AG10803 (cell line): Measurements from ENCODE around the gene DHRSX.

Source experiments
- DNase-seq: peaks from one replicate; pipeline ENCODE4 v3.0.0; 2010; ENCODE audit warnings: low read depth
- H3K4me3 ChIP-seq: 2 replicates; pipeline ENCODE4 v1.5.1; 2011; ENCODE audit warnings: mild to moderate bottlenecking, low read length, control low read depth
- TF ChIP-seq, protein P1 (sequence below): conservative IDR thresholded peaks from 2 replicates; pipeline ENCODE4 v1.5.1; 2011; ENCODE audit warnings: mild to moderate bottlenecking, low read length, control low read depth, inconsistent platforms

The DHRSX gene

DNA sequence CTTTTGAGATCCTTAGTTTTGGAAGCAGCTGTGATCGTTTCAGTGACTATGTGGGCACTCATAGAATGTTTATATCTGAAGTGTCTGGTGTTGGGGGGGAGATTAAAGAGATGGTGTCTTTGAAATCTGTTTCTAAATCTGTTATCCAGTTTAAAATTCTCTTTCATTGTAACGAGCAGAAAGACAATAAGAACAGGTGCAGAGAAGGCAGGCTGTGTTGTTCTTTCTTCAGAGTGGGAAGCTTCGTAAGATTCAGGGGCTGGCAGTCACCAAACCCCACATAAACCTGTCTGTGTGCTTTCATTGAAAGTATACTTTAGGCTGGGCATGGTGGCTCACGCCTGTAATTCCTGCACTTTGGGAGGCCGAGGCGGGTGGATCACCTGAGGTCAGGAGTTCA, 16.3 kb upstream of the DHRSX start:
- no peak overlapping the region for H3K4me3 ChIP-seq
- TF ChIP-seq, protein P1, sequence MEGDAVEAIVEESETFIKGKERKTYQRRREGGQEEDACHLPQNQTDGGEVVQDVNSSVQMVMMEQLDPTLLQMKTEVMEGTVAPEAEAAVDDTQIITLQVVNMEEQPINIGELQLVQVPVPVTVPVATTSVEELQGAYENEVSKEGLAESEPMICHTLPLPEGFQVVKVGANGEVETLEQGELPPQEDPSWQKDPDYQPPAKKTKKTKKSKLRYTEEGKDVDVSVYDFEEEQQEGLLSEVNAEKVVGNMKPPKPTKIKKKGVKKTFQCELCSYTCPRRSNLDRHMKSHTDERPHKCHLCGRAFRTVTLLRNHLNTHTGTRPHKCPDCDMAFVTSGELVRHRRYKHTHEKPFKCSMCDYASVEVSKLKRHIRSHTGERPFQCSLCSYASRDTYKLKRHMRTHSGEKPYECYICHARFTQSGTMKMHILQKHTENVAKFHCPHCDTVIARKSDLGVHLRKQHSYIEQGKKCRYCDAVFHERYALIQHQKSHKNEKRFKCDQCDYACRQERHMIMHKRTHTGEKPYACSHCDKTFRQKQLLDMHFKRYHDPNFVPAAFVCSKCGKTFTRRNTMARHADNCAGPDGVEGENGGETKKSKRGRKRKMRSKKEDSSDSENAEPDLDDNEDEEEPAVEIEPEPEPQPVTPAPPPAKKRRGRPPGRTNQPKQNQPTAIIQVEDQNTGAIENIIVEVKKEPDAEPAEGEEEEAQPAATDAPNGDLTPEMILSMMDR, result no peak
- no peak for DNase-seq

DNA sequence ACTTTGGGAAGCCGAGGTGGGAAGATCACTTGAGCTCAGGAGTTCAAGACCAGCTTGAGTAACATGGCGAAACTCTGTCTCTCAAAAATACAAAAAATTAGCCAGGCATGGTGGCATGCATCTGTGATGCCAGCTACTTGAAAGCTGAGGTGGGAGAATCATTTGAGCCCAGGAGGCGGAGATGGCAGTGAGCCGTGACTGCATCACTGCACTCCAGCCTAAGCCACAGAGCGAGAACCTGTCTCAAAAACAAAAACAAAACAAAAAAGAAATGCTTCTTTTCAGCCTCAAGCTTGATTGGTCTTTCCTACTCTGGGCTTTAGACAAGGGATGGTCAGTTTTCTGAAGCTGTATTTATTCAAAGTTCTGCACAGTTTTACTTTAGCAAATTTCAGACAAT, 15.8 kb upstream of the DHRSX start:
- no peak overlapping the region for H3K4me3 ChIP-seq
- TF ChIP-seq, protein P1, result no peak
- DNase-seq, result no peak

DNA sequence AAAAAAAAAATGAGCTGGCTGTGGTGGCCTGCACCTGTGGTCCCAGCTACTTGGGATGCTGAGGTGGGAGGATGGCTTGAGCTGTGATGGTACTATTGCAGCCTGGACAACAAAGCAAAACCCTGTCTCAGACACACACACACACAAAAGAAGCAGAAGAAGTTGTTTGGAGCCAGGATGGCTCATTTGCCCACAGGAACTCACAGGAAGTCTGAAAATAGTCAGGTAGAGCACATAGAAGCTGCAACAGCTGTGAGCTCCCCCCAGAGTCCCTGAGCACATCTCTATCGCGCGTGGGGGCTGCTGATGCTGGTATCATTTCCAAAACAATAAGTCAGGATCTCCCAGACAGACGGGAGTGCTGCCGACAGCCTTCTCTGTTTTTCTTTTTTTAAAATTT, 13.4 kb upstream of the DHRSX start:
- DNase-seq, result no peak
- TF ChIP-seq, protein P1, result no peak
- H3K4me3 ChIP-seq, result no peak overlapping the region

DNA sequence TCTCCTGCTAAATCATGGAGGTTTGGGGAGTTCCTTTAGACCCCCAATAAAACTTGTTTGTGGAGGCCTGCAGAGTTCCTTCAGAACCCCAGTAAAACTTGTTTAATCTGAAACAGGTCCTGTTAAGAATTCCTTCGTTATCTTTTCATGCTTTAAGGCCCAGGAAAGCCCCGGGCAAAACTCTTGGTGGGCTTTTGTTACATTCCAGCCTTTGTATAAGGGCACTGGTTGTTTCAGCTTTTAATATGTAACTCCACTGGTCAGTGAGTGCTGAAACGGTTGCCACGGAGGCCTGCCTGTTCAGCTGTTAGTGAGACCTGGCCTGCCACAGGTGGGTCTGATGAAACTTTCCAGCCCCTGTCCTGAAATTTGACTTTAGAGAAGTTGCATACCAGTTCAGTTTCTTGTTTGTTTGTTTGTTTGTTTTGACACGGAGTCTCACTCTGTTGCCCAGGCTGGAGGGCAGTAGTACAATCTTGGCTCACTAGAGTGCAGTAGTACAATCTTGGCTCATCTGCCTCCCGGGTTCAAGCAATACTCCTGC, 12.4 kb upstream of the DHRSX start:
- TF ChIP-seq, protein P1, result no peak
- H3K4me3 ChIP-seq, result no peak overlapping the region
- DNase-seq, result no peak

DNA sequence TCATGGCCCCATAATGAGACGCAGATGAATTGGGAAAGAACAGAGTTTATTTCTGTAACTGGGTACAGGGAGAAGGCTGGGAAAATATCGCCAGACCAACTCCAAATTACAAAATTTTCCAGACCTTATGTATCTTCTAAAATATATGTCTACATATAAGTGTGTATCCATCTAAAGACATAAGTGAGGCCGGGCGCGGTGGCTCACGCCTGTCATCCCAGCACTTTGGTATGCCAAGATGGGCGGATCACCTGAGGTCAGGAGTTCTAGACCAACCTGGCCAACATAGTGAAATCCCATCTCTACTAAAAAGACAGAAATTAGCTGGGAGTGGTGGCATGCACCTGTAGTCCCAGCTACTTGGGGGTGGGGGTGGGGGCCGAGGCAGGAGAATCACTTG, 11.7 kb upstream of the DHRSX start:
- TF ChIP-seq, protein P1, result no peak
- H3K4me3 ChIP-seq, result no peak overlapping the region
- DNase-seq, result no peak

DNA sequence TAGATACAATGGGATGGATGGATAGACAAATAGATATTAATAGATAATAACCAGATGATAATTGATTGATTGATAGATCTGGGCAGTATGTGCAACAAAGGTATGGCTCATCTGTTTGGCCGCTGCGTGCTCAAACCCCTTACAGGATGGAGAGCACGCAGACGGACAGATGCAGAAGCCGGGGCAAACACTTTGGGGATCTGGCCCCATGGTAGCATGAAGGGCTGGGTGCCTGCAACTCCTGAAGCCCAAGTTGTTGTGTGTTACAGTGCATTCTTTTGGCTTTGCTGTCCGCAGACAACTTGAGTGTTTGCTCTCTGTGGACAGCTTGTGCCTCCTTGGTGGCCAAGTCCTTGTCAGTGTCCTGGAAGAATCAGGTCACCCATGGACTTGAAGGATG, 10.6 kb upstream of the DHRSX start:
- no peak for DNase-seq
- no peak overlapping the region for H3K4me3 ChIP-seq
- TF ChIP-seq, protein P1, result no peak

DNA sequence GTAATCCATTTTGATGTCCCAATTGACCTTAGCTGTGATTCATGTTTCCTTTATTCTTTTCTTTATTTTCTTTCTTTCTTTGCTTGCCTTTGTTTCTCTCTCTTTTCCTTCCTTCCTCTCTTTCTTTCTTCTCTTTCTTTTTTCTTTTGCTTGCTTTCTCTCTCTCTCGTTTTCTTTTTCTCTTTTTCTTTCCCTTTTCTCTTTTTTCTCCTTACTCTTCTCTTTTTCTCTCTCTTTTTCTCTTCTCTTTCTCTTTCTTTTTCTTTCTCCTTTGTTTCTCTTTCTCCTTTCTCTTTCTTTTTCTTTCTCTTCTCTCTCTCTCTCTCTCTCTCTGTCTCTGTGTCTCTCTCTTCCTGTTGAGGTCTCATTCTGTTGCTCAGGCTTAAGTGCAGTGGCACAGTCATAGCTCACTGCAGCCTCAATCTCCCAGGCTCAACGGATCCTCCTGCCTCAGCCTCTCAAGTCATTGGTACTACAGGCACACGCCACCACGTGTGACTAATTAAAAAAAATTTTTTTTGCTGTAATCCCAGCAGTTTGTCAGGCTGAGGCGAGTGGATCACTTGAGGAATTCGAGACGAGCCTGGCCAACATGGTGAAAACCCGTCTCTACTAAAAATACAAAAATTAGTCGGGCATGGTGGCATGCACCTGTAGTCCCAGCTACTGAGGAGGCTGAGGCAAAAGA, 8.0 kb upstream of the DHRSX start:
- TF ChIP-seq, protein P1, result no peak
- DNase-seq, result no peak
- no peak overlapping the region for H3K4me3 ChIP-seq
